ACC112 (cell line): Measurements from ENCODE around the gene LBP.
"Not testable (repeated sequence)": the region's sequence is repeated elsewhere in the genome, so short reads cannot be mapped to it uniquely, and the experiment has no call there.

Experiments used
- H2AFZ ChIP-seq: fragments of 200-600 bp; sonication (generic); one replicate; pipeline ENCODE4 v1.6.0; 2017; ENCODE audit warnings: antibody characterized with exemption, low read length; ENCODE audit not compliant: unreplicated experiment
- H3K27ac ChIP-seq: fragments of 200-600 bp; sonication (generic); 2 replicates; pipeline ENCODE4 v1.5.1; 2014; ENCODE audit warnings: low read depth, mild to moderate bottlenecking, antibody characterized with exemption, low read length, moderate library complexity
- H3K27me3 ChIP-seq: fragments of 200-600 bp; sonication (generic); 2 replicates; pipeline ENCODE4 v1.6.1; 2014; ENCODE audit warnings: mild to moderate bottlenecking, antibody characterized with exemption, low read length, moderate library complexity, mixed read lengths; ENCODE audit not compliant: insufficient read depth
- H3K36me3 ChIP-seq: fragments of 200-600 bp; sonication (generic); 2 replicates; pipeline ENCODE4 v1.6.1; 2016; ENCODE audit warnings: mild to moderate bottlenecking, antibody characterized with exemption, low read length, moderate library complexity, mixed read lengths; ENCODE audit not compliant: insufficient read depth
- H3K4me1 ChIP-seq: fragments of 200-600 bp; sonication (generic); one replicate; pipeline ENCODE4 v1.6.1; 2016; ENCODE audit warnings: low read length, mixed read lengths; ENCODE audit not compliant: insufficient read depth, unreplicated experiment, control insufficient read depth
- H3K4me3 ChIP-seq: fragments of 200-600 bp; sonication (generic); 2 replicates; pipeline ENCODE4 v1.5.1; 2014; ENCODE audit warnings: mild to moderate bottlenecking, low read depth, low read length
- H3K79me2 ChIP-seq: fragments of 200-600 bp; sonication (generic); one replicate; pipeline ENCODE4 v1.6.0; 2016; ENCODE audit warnings: low read length; ENCODE audit not compliant: control insufficient read depth, unreplicated experiment, insufficient read depth

The LBP gene

GRCh38 chr20:38395165-38395564 lies 48.9 kb downstream of the LBP start:
- H3K27me3 ChIP-seq, result no peaks in the 10 kb centered on the region
- no peak overlapping the region for H2AFZ ChIP-seq
- H3K4me1 ChIP-seq, result peaks cover 4% of the 10 kb centered on the region
- no peak overlapping the region for H3K27ac ChIP-seq
- no peaks in the 10 kb centered on the region for H3K36me3 ChIP-seq
- no peak overlapping the region for H3K4me3 ChIP-seq
- H3K79me2 ChIP-seq, result no peaks in the 10 kb centered on the region

- H3K4me1 ChIP-seq, H3K27ac ChIP-seq, H3K79me2 ChIP-seq, H3K4me3 ChIP-seq, H2AFZ ChIP-seq, H3K27me3 ChIP-seq, H3K36me3 ChIP-seq: not testable (repeated sequence)
Measured at GRCh38 chr20:38395751-38396395, 49.6 kb downstream of the LBP start.

- no peak overlapping the region for H3K4me3 ChIP-seq
- no peak overlapping the region for H2AFZ ChIP-seq
- no peak overlapping the region for H3K27ac ChIP-seq
- no peaks in the 10 kb centered on the region for H3K27me3 ChIP-seq
- H3K79me2 ChIP-seq, result no peaks in the 10 kb centered on the region
- H3K4me1 ChIP-seq, result no peaks in the 10 kb centered on the region
- H3K36me3 ChIP-seq, result no peaks in the 10 kb centered on the region
Measured at GRCh38 chr20:38402089-38402488, 55.8 kb downstream of the LBP start.

- H3K4me3 ChIP-seq, result no peak overlapping the region
- no peak overlapping the region for H3K27ac ChIP-seq
- H3K79me2 ChIP-seq, result no peaks in the 10 kb centered on the region
- no peaks in the 10 kb centered on the region for H3K4me1 ChIP-seq
- no peaks in the 10 kb centered on the region for H3K36me3 ChIP-seq
- H2AFZ ChIP-seq, result no peak overlapping the region
- H3K27me3 ChIP-seq, result no peaks in the 10 kb centered on the region
Measured at GRCh38 chr20:38402816-38403215, 56.5 kb downstream of the LBP start.

GRCh38 chr20:38404016-38404415 lies 57.7 kb downstream of the LBP start:
- no peaks in the 10 kb centered on the region for H3K27me3 ChIP-seq
- H3K36me3 ChIP-seq, result no peaks in the 10 kb centered on the region
- no peak overlapping the region for H3K4me3 ChIP-seq
- no peak overlapping the region for H3K27ac ChIP-seq
- H2AFZ ChIP-seq, result no peak overlapping the region
- no peaks in the 10 kb centered on the region for H3K79me2 ChIP-seq
- no peaks in the 10 kb centered on the region for H3K4me1 ChIP-seq

- Histone ChIP-seq H3K27ac (no peak overlapping the region), H3K36me3 (no peaks in the 10 kb centered on the region), H2AFZ (no peak overlapping the region), H3K79me2 (no peaks in the 10 kb centered on the region), H3K27me3 (no peaks in the 10 kb centered on the region), H3K4me3 (no peak overlapping the region), H3K4me1 (no peaks in the 10 kb centered on the region)
Measured at GRCh38 chr20:38405132-38405531, 58.9 kb downstream of the LBP start.

- H3K36me3 ChIP-seq, result no peaks in the 10 kb centered on the region
Measured at GRCh38 chr20:38406476-38406875, 60.2 kb downstream of the LBP start.

GRCh38 chr20:38407321-38407720 lies 61.0 kb downstream of the LBP start:
- H3K4me1 ChIP-seq, result no peaks in the 10 kb centered on the region
- no peak overlapping the region for H3K4me3 ChIP-seq
- no peaks in the 10 kb centered on the region for H3K79me2 ChIP-seq
- no peak overlapping the region for H2AFZ ChIP-seq
- no peak overlapping the region for H3K27ac ChIP-seq
- H3K36me3 ChIP-seq, result peaks cover 6% of the 10 kb centered on the region
- H3K27me3 ChIP-seq, result no peaks in the 10 kb centered on the region

More at GRCh38 chr20:38406476-38406875, 60.2 kb downstream of the LBP start:
- no peaks in the 10 kb centered on the region for H3K27me3 ChIP-seq
- H3K4me3 ChIP-seq, result no peak overlapping the region
- H3K27ac ChIP-seq, result no peak overlapping the region
- H3K79me2 ChIP-seq, result no peaks in the 10 kb centered on the region
- H3K4me1 ChIP-seq, result no peaks in the 10 kb centered on the region
- no peak overlapping the region for H2AFZ ChIP-seq

- not testable (repeated sequence) for H2AFZ ChIP-seq, H3K4me1 ChIP-seq, H3K36me3 ChIP-seq, H3K27me3 ChIP-seq, H3K4me3 ChIP-seq, H3K27ac ChIP-seq, H3K79me2 ChIP-seq
Measured at GRCh38 chr20:38407822-38408221, 61.5 kb downstream of the LBP start.

- no peak overlapping the region for H3K27ac ChIP-seq
- no peaks in the 10 kb centered on the region for H3K27me3 ChIP-seq
- H3K4me1 ChIP-seq, result no peaks in the 10 kb centered on the region
- no peaks in the 10 kb centered on the region for H3K79me2 ChIP-seq
- H3K36me3 ChIP-seq, result peaks cover 20% of the 10 kb centered on the region
- H3K4me3 ChIP-seq, result no peak overlapping the region
- no peak overlapping the region for H2AFZ ChIP-seq
Measured at GRCh38 chr20:38412877-38413577, 66.7 kb downstream of the LBP start.

GRCh38 chr20:38414769-38415450 lies 68.6 kb downstream of the LBP start:
- Histone ChIP-seq H3K27me3 (no peaks in the 10 kb centered on the region), H3K4me3 (no peak overlapping the region), H3K79me2 (no peaks in the 10 kb centered on the region), H3K27ac (no peak overlapping the region), H3K4me1 (no peaks in the 10 kb centered on the region), H2AFZ (no peak overlapping the region), H3K36me3 (peaks cover 26% of the 10 kb centered on the region)
